ENCODE measurements around the gene MS4A7. TPM values are rescaled to one million over a fixed set of nuclear protein-coding genes. Genes with fewer than 3 reads are reported as not detected.

The MS4A7 gene
- total RNA-seq, 3 donors from 2014 or later (not counting 1 experiment from before 2014, with no cell fraction given) = 4.8 to 44.3 (median 8.0) TPM

GRCh38 chr11:60371386-60371785, 6.9 kb upstream of the MS4A7 start:
- H3K27ac Mint-ChIP-seq = no peak overlapping the region
- H3K36me3 ChIP-seq (ENCODE audit: control insufficient read depth, insufficient read depth, low read length) = no peaks in the 10 kb centered on the region
- no peaks in the 10 kb centered on the region for H3K27me3 ChIP-seq (ENCODE audit: control insufficient read depth, insufficient read depth, low read length)
- no peak overlapping the region for H3K27ac ChIP-seq (ENCODE audit: low read length)
- H3K9me3 Mint-ChIP-seq = no peaks in the 10 kb centered on the region
- intact Hi-C loops (cut with micrococcal nuclease) = no loop called here
- TF ChIP-seq CTCF (IDR thresholded peaks at IDR 0.05) = no peak
- DNase-seq (no peak), ATAC-seq (no peak)
- H3K4me1 Mint-ChIP-seq = no peaks in the 10 kb centered on the region
- H3K4me3 ChIP-seq (ENCODE audit: low read length) = no peak overlapping the region
- no peaks in the 10 kb centered on the region for H3K36me3 Mint-ChIP-seq
- H3K4me3 Mint-ChIP-seq = no peak overlapping the region
- H3K27me3 Mint-ChIP-seq (ENCODE audit: low read depth in 2 of 2) = peaks cover 0 to 8% of the 10 kb centered on the region in 2 donors
- H3K9me3 ChIP-seq (ENCODE audit: control insufficient read depth, insufficient read depth, low read length) = no peaks in the 10 kb centered on the region
- H3K4me1 ChIP-seq (ENCODE audit: control insufficient read depth, insufficient read depth, low read length) = peaks cover 3% of the 10 kb centered on the region
- 100% methylated on average over 1 of the region's 3 CpGs for WGBS (ENCODE audit: insufficient coverage)

GRCh38 chr11:60371854-60372253, 6.5 kb upstream of the MS4A7 start:
- no peaks in the 10 kb centered on the region for H3K9me3 Mint-ChIP-seq
- intact Hi-C loops (cut with micrococcal nuclease) = no loop called here
- Histone ChIP-seq H3K27ac (ENCODE audit: low read length) (no peak overlapping the region), H3K4me1 (ENCODE audit: control insufficient read depth, insufficient read depth, low read length) (peaks cover 3% of the 10 kb centered on the region), H3K36me3 (ENCODE audit: control insufficient read depth, insufficient read depth, low read length) (no peaks in the 10 kb centered on the region), H3K27me3 (ENCODE audit: control insufficient read depth, insufficient read depth, low read length) (no peaks in the 10 kb centered on the region), H3K4me3 (ENCODE audit: low read length) (no peak overlapping the region), H3K9me3 (ENCODE audit: control insufficient read depth, insufficient read depth, low read length) (no peaks in the 10 kb centered on the region)
- DNase-seq (no peak), ATAC-seq (no peak)
- H3K27me3 Mint-ChIP-seq (ENCODE audit: low read depth in 2 of 2) = peaks cover 0 to 8% of the 10 kb centered on the region in 2 donors
- no peak overlapping the region for H3K4me3 Mint-ChIP-seq
- no peaks in the 10 kb centered on the region for H3K4me1 Mint-ChIP-seq
- H3K27ac Mint-ChIP-seq = no peak overlapping the region
- TF ChIP-seq CTCF (IDR thresholded peaks at IDR 0.05) = no peak
- WGBS (ENCODE audit: insufficient coverage) = 85% methylated on average over 1 of the region's 1 CpG
- H3K36me3 Mint-ChIP-seq = no peaks in the 10 kb centered on the region

GRCh38 chr11:60372767-60373166, 5.6 kb upstream of the MS4A7 start:
- peak; percentile 6 for TF ChIP-seq CTCF (IDR thresholded peaks at IDR 0.05)
- Histone ChIP-seq H3K36me3 (ENCODE audit: control insufficient read depth, insufficient read depth, low read length) (no peaks in the 10 kb centered on the region), H3K27me3 (ENCODE audit: control insufficient read depth, insufficient read depth, low read length) (no peaks in the 10 kb centered on the region), H3K9me3 (ENCODE audit: control insufficient read depth, insufficient read depth, low read length) (no peaks in the 10 kb centered on the region), H3K4me1 (ENCODE audit: control insufficient read depth, insufficient read depth, low read length) (peaks cover 10% of the 10 kb centered on the region), H3K27ac (ENCODE audit: low read length) (no peak overlapping the region), H3K4me3 (ENCODE audit: low read length) (no peak overlapping the region)
- WGBS (ENCODE audit: insufficient coverage) = 86% methylated on average over 3 of the region's 3 CpGs
- ATAC-seq (no peak), DNase-seq (no peak)
- intact Hi-C loops (cut with micrococcal nuclease) = no loop called here
- Mint-ChIP-seq H3K4me1 (peaks cover 0 to under 1% of the 10 kb centered on the region in 2 donors), H3K27ac (no peak overlapping the region), H3K9me3 (no peaks in the 10 kb centered on the region), H3K36me3 (no peaks in the 10 kb centered on the region), H3K27me3 (ENCODE audit: low read depth in 2 of 2) (peaks cover 0 to 8% of the 10 kb centered on the region in 2 donors), H3K4me3 (no peak overlapping the region)

- intact Hi-C loops (cut with micrococcal nuclease) = no loop called here
- Mint-ChIP-seq H3K27me3 (ENCODE audit: low read depth in 2 of 2) (peaks cover 0 to 10% of the 10 kb centered on the region in 2 donors), H3K36me3 (no peaks in the 10 kb centered on the region), H3K4me1 (peaks cover 6 to 9% of the 10 kb centered on the region in 2 donors), H3K27ac (no peak overlapping the region), H3K4me3 (no peak overlapping the region), H3K9me3 (no peaks in the 10 kb centered on the region)
- 90% methylated on average over 3 of the region's 3 CpGs for WGBS (ENCODE audit: insufficient coverage)
- Histone ChIP-seq H3K27me3 (ENCODE audit: control insufficient read depth, insufficient read depth, low read length) (no peaks in the 10 kb centered on the region), H3K36me3 (ENCODE audit: control insufficient read depth, insufficient read depth, low read length) (no peaks in the 10 kb centered on the region), H3K9me3 (ENCODE audit: control insufficient read depth, insufficient read depth, low read length) (no peaks in the 10 kb centered on the region), H3K4me1 (ENCODE audit: control insufficient read depth, insufficient read depth, low read length) (peaks cover 9% of the 10 kb centered on the region), H3K4me3 (ENCODE audit: low read length) (no peak overlapping the region), H3K27ac (ENCODE audit: low read length) (no peak overlapping the region)
- DNase-seq (no peak), ATAC-seq (no peak)
- no peak for TF ChIP-seq CTCF (IDR thresholded peaks at IDR 0.05)
Measured at GRCh38 chr11:60375316-60375715, 3.0 kb upstream of the MS4A7 start.

All from natural killer cell (primary cell).